ENCODE results near the gene NPPC. TPM values are rescaled to one million over a fixed set of nuclear protein-coding genes. Genes with fewer than 3 reads are reported as not detected.

NPPC gene
- total and polyA plus RNA-seq, 2 of the 8 experiments (the other 6 are each of a cell fraction or from before 2014, with no cell fraction given): 1.3 to 4.7 TPM

GRCh38 chr2:231890896-231891513, 35.2 kb downstream of the NPPC start (continued):
- no peak for TF ChIP-seq CREB1 (IDR thresholded peaks at IDR 0.05)

Measured in H1 (cell line).